Spleen (tissue), 11 donors: ENCODE data around the gene ACTMAP. TPM values are rescaled to one million over a fixed set of nuclear protein-coding genes. Genes with fewer than 3 reads are reported as not detected.

Experiments
- DNase-seq: peaks from one replicate; pipeline ENCODE4 v3.0.0-alpha.2; 2020
- H3K27ac ChIP-seq, 8 donors: fragments of 200-600 bp; sonication (generic) in 7 of 8; 1 replicate in 4 of 8; 2 replicates in 4 of 8; pipeline versions ENCODE4 v1.5.0 to v1.8.0; 2016 to 2021; ENCODE audit warnings: inconsistent platforms in 4 of 8, mild to moderate bottlenecking in 4 of 8, moderate library complexity in 1 of 8
- H3K27me3 ChIP-seq, 7 donors: fragments of 200-600 bp; sonication (generic) in 6 of 7; replicated peaks in 1 of 7; 1 replicate in 4 of 7; 2 replicates in 3 of 7; pipeline versions ENCODE4 v1.5.0 to v1.8.0; 2016 to 2021; ENCODE audit warnings: inconsistent platforms in 3 of 7, mild to moderate bottlenecking in 1 of 7
- H3K36me3 ChIP-seq, 6 donors: fragments of 200-600 bp; sonication (generic) in 5 of 6; 1 replicate in 4 of 6; 2 replicates in 2 of 6; pipeline versions ENCODE4 v1.5.0 to v1.8.0; 2016 to 2021; ENCODE audit warnings: inconsistent platforms in 2 of 6
- H3K4me1 ChIP-seq, 6 donors: fragments of 200-600 bp; sonication (generic) in 5 of 6; 1 replicate in 3 of 6; 2 replicates in 3 of 6; pipeline versions ENCODE4 v1.5.0 to v1.8.0; 2016 to 2021; ENCODE audit warnings: inconsistent platforms in 3 of 6
- H3K4me3 ChIP-seq, 8 donors: fragments of 200-600 bp; sonication (generic) in 7 of 8; 1 replicate in 4 of 8; 2 replicates in 4 of 8; pipeline versions ENCODE4 v1.5.0 to v1.8.0; 2016 to 2021; ENCODE audit warnings: inconsistent platforms in 4 of 8, mild to moderate bottlenecking in 4 of 8, moderate library complexity in 2 of 8
- H3K9me3 ChIP-seq, 8 donors: fragments of 200-600 bp; sonication (generic) in 7 of 8; 1 replicate in 4 of 8; 2 replicates in 4 of 8; pipeline versions ENCODE4 v1.5.0 to v1.8.0; 2016 to 2021; ENCODE audit warnings: inconsistent platforms in 4 of 8
- CTCF ChIP-seq, 11 experiments: fragments of 200-600 bp in 7 of 11; fragments of 450-650 bp in 4 of 11; sonication (generic) in 4 of 11; IDR thresholded peaks in 8 of 11; conservative IDR thresholded peaks in 3 of 11; 1 replicate in 7 of 11; 2 replicates in 4 of 11; pipeline versions ENCODE4 v1.4.0 to v1.8.0; 2016 to 2021; ENCODE audit warnings: antibody characterized with exemption in 11 of 11, inconsistent platforms in 4 of 11, mild to moderate bottlenecking in 1 of 11
- POLR2A ChIP-seq, 3 donors: fragments of 450-650 bp; IDR thresholded peaks; one replicate each; pipeline ENCODE4 v1.5.1; 2017; ENCODE audit warnings: antibody characterized with exemption in 3 of 3, mild to moderate bottlenecking in 1 of 3
- POLR2AphosphoS5 ChIP-seq, 3 donors: sonication (generic); formaldehyde crosslinking; IDR thresholded peaks; one replicate each; pipeline ENCODE4 v1.5.1; 2017; ENCODE audit warnings: antibody characterized with exemption in 3 of 3
- WGBS, 5 donors: extraction: QIAGEN DNeasy Blood & Tissue Kit in 3 of 5; methylation state at CpG; one replicate each; pipeline versions ENCODE4 v1.1.5 to v1.1.7; 2013 to 2018; 5-methylcytosine and 5-hydroxymethylcytosine counted together
- intact Hi-C: fragments of 100-400 bp; cut with DNase I; formaldehyde crosslinking; loops from one replicate; pipeline ENCODE4 v1.15.0; 2023; ENCODE audit warnings: low total_unique reads
- polyA plus RNA-seq, 3 donors: library from polyadenylated mRNA; stranded (reverse); fragments of 200-250 nt; gene quantifications; one replicate each; pipeline ENCODE4 v1.2.1, GENCODE V29; 2013
- total RNA-seq, 7 donors: library from RNA; depleted of rRNA in 3 of 7; stranded (reverse); fragments of >200 nt in 3 of 7; fragmentation: NEBNext Ultra II Directional in 4 of 7; extraction: Animal tissue kit (Norgen Biotek cat#: 25700) in 4 of 7; gene quantifications; one replicate each; pipeline versions ENCODE4 v1.1.0 to v1.2.1, GENCODE V29; 2016 to 2021
- donor health status: healthy with polysubstance abuse.
- donor health status: DM: no; HTN: no; CAD: no; lungs with moderate emphysema.
- donor health status: DM: no; HTN: no; CAD: no.
- donor health status: Bipolar disorder and iron deficiency.
- donor health status: healthy.
- donor health status: DM: no; HTN: no; CAD: no.
- donor health status: DM: yes; HTN: yes; CAD: no.

The ACTMAP gene
- total and polyA plus RNA-seq, 10 donors = 5.2 to 16.2 (median 8.3) TPM

GRCh38 chr19:40750874-40751537, 729 bp upstream of the ACTMAP start, which contains the start of gene SNRPA:
TSS of gene SNRPA (plus strand) at chr19:40751203. CDS start at chr19:40751409, 206 bp downstream.
- intact Hi-C loops = loop anchor here (10.0 kb wide), 1 partner anchor 54 kb away; no protein-coding TSS in a partner anchor
- DNase-seq = peak; percentile 96
- H3K4me3 ChIP-seq = peak within 1 kb of the TSS; percentile 60 to 93 (median 74)
- peaks cover 0 to 21% (median 5%) of the 10 kb centered on the region in 6 donors for H3K36me3 ChIP-seq
- peaks cover 40 to 77% (median 60%) of the 10 kb centered on the region in 6 donors for H3K4me1 ChIP-seq
- H3K9me3 ChIP-seq = no peaks in the 10 kb centered on the region
- WGBS, 5 donors = 0 to 1% (median 0%) methylated on average over 46 of the region's 46 CpGs
- H3K27ac ChIP-seq = peak within 1 kb of the TSS; percentile 93 to 97 (median 96)
- peak; percentile 93 to 98 (median 97) for TF ChIP-seq POLR2AphosphoS5 (IDR thresholded peaks at IDR 0.05)
- TF ChIP-seq POLR2A (IDR thresholded peaks at IDR 0.05) = peak; percentile 52 to 86 (median 66)
- TF ChIP-seq CTCF (IDR thresholded peaks at IDR 0.05 in 8 of 11, conservative IDR thresholded peaks at IDR 0.05 in 3 of 11) = peak in 1 of 11 experiments; percentile 11
- no peaks in the 10 kb centered on the region for H3K27me3 ChIP-seq

- intact Hi-C loops = no loop called here
- WGBS, 5 donors = 88 to 96% (median 91%) methylated on average over 7 of the region's 7 CpGs
- TF ChIP-seq POLR2A (IDR thresholded peaks at IDR 0.05) (no peak), POLR2AphosphoS5 (IDR thresholded peaks at IDR 0.05) (no peak), CTCF (IDR thresholded peaks at IDR 0.05 in 8 of 11, conservative IDR thresholded peaks at IDR 0.05 in 3 of 11) (no peak)
- H3K4me1 ChIP-seq = peaks cover 8 to 63% (median 39%) of the 10 kb centered on the region in 6 donors
- H3K27ac ChIP-seq = peak overlapping the region in 2 of 8 donors; percentile 95 to 96
- H3K36me3 ChIP-seq = peaks cover 0 to 12% (median 0%) of the 10 kb centered on the region in 6 donors
- H3K27me3 ChIP-seq = no peaks in the 10 kb centered on the region
- DNase-seq = no peak
- H3K9me3 ChIP-seq = no peaks in the 10 kb centered on the region
- H3K4me3 ChIP-seq = no peak overlapping the region
Measured at GRCh38 chr19:40747536-40747935, 2.7 kb downstream of the ACTMAP start.

GRCh38 chr19:40745402-40745780, 4.9 kb downstream of the ACTMAP start:
- DNase-seq = no peak
- intact Hi-C loops = no loop called here
- WGBS, 5 donors = 70 to 81% (median 77%) methylated on average over 7 of the region's 7 CpGs

More at GRCh38 chr19:40745402-40745780, 4.9 kb downstream of the ACTMAP start:
- H3K9me3 ChIP-seq = no peaks in the 10 kb centered on the region
- no peak overlapping the region for H3K4me3 ChIP-seq
- peaks cover 0 to 33% (median 7%) of the 10 kb centered on the region in 6 donors for H3K36me3 ChIP-seq
- H3K4me1 ChIP-seq = peaks cover 4 to 51% (median 29%) of the 10 kb centered on the region in 6 donors
- TF ChIP-seq POLR2A (IDR thresholded peaks at IDR 0.05) (no peak), CTCF (IDR thresholded peaks at IDR 0.05 in 8 of 11, conservative IDR thresholded peaks at IDR 0.05 in 3 of 11) (no peak), POLR2AphosphoS5 (IDR thresholded peaks at IDR 0.05) (peak in 1 of 3 donors; percentile 41)
- peak overlapping the region in 7 of 8 donors; percentile 22 to 75 (median 67) for H3K27ac ChIP-seq
- no peaks in the 10 kb centered on the region for H3K27me3 ChIP-seq
